CD4-positive, alpha-beta T cell treated with Interferon gamma for 1 hour (primary cell): Measurements from ENCODE around the gene SBF2.
"Not testable (repeated sequence)": the region's sequence is repeated elsewhere in the genome, so short reads cannot be mapped to it uniquely, and the experiment has no call there.

ENCODE experiments used
- DNase-seq: peaks from one replicate; pipeline ENCODE4 v3.0.0-alpha.2; 2020

SBF2 gene

GRCh38 chr11:10048350-10048749, 245.7 kb downstream of the SBF2 start:
- no peak for DNase-seq

GRCh38 chr11:10044618-10045017, 249.4 kb downstream of the SBF2 start:
- DNase-seq: no peak

DNA sequence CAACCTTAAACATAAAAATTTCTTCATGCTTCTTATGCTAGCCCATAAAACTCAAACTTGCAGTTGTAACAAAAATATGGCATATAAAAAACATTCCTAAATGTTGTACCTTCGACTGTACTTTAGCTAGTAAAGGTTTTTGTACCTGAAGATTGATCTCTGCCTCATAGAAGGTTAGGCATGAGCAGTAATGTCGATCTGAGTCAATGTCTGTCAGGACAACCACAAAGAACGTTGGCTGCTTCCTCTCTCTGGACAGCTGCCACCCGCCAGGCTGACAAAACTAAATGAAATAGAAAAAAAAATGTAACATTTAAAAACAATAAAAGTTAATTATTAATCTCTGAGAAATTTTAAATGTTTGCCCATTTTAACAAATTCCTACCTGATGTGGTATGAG, 251.3 kb downstream of the SBF2 start:
- no peak for DNase-seq

- DNase-seq: no peak
Measured at GRCh38 chr11:10041748-10042446, 252.1 kb downstream of the SBF2 start.

DNA sequence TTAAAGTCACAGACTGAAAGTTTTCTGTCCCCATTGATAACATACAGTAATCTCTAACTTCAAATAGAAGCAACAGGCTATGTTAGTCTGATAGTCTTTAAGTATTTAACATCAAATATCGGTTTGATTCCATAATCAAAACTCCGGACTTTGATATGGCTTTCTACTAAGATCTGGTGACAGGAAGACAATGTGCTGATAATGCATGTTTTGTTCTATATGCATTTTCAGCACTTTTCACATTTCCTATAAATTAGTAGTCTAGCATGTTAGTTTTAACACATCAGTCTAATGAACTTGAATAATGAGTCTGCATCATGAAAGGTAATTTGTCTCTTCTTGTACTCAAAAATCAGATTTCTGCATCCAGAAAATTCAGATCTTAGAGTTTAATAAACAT, 252.7 kb downstream of the SBF2 start:
- no peak for DNase-seq

DNA sequence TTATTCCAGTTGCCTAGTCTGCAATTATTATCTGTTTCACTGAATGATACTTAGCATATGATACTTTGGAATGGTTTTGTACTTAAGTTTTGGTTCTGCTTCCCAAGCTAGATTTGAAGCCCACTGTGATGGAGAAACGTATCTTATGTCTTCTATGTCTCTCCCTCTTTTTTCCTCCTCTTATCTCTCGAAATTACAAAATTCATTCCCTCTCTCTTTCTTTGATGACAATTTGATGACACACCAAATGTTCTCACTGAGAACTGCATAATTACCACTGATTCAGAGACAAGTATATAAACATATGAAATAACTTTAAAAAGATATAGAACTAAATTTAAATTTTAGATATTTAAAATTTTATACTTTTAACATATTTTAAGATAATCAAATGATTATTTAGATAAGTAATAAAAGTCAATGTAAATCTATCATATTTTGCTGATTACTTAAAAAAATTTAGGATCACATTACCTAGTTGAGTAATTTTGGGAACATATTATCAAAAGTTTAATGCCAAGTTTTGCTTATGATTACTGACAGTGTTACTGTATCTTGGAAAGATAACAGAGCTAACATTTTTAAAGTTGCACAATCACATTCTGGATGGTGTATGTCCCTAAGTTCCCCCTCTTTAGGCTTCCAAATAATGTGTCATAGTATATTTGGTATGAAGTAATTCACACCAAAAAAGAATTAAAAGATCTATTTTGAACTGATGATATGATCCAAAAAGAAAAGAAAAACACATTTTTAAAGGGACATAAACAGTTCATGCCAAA, 255.3 kb downstream of the SBF2 start:
- no peak for DNase-seq

DNA sequence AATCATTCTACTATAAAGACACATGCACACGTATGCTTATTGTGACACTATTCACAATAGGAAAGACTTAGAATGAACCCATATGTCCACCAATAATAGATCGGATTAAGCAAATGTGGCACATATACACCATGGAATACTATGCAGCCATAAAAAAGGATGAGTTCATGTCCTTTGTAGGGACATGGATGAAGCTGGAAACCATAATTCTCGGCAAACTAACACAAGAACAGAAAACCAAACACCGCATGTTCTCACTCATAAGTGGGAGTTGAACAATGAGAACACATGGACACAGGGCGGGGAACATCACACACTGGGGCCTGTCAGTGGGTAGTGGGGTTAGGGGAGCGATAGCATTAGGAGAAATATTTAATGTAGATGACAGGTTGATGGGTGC, 258.1 kb downstream of the SBF2 start:
- DNase-seq: not testable (repeated sequence)

DNA sequence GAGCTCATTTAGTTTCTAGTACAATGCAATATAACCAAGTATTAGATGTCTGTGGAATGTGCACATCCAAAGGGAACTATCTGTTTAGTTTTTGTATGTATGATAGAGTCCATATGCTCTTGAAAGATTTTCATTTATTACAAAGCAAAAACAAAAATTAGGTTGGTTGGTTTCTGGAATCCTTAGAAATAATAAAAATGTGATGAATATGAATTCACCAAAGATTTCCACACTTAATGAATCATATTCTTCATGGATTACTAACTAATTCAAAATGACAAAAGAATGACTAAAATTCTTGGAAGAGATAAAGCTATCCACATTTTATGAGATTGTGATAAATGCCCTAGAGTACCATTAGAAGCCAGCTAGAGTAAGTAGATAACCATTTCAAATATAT, 261.1 kb downstream of the SBF2 start:
- no peak for DNase-seq

GRCh38 chr11:10030122-10030490, 263.9 kb downstream of the SBF2 start:
- DNase-seq: no peak

DNA sequence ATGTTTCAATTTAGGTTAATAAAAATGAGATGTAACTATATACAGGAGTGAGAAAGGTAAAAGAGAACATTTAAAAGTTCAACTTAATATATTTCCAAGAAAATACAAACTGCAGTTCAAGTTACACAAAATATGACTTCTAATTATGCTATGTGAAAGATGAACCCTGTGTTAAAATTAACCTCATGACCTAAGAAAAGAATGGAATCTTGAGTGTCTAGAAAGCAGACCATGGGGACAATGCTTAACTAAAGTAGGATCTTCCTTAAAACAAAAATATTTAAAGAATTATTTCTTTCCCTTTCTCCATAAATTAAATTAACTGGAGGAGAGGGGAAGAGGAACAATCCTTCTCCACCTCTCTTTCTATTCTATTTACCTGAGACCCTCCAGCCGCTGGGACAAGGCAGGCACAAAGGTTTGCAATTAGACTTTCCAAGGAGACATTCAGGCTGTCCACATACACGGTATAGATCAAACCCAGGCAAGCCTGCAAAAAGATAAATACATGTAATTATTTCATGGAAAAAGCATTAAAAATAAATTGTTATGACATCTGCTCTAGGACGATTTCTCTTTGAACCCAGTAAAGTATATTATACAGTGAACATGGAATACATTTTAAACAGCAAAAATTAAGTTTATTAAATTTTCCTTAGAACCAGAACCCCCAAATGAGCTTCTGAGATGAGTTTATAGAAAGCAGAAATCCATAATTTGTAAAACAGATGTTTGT, 264.5 kb downstream of the SBF2 start:
- no peak for DNase-seq

GRCh38 chr11:10026514-10026913, 267.5 kb downstream of the SBF2 start:
- DNase-seq: no peak

GRCh38 chr11:10023212-10023611, 270.8 kb downstream of the SBF2 start:
- no peak for DNase-seq

GRCh38 chr11:10022764-10023163, 271.3 kb downstream of the SBF2 start:
- no peak for DNase-seq

GRCh38 chr11:10021563-10021962, 272.5 kb downstream of the SBF2 start:
- no peak for DNase-seq

DNA sequence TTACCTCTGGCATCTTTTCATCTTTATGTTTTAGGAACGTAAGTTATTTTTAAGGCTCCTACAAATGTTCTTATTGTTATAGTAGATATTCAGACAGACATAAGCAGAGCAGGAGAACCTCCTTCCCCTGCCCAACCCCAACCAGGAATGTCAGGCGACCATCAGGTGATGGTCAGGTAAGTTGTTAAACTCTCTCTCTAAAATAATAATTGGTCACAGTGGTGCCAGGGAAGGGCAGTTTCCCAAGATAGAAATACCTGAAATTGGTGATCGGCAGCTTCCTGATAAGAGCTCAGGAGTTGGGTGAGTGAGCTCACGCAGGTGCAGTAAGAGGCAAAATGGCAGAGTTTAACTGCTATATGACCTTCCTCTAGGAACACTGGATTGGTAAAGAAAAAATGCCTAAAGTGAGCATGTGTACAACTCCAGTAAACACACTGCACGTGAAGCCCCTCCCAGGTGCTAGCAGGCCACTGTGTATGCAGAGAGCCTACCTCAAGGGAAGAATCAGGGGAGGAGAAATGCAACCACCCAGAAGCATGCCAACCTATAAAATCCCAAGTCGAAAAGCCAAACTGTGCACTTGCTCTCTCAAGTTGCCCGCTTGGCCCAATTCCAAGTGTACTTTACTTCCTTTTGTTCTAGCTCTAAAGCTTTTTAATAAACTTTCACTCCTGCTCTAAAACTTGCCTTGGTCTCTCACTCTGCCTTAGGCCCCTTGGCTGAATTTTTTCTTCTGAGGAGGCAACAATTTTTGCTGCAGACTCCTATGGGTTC, 273.9 kb downstream of the SBF2 start:
- no peak for DNase-seq

DNA sequence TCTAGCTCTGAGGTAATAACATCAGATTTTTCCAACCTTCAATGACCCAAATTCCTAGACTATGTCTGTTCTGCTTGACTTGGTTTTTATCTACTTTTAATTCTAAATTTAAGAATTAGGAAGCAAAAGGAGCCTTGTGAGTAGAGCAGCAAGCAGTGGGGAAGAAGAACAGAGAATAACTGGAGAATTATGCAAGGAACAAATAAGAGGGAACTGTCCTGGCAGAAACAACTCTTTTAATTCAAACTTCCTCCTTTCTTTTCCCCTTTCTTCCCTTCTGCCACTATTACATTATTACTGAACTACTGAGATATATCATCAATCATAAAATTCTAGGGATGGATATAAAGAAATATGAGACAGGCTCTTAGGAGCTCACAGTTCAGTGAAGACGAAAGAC, 276.1 kb downstream of the SBF2 start:
- DNase-seq: no peak

DNA sequence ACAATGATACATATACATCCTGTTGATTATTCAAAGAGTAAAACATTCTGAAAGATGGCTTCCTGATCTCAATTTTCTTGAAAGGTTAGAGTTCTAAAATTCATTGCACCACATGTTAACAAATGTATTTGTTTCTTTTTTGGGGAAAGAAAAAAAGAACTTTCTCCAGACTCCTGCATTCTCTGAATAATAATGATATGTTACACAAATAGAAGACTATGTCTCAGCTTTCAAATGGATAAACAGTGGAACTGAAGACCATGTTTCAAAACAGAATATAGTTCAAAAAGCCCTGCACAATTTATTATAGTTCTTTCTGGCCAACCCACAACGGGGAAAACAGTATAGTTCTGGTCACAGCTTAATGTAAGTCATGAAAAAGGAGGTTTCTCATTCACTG, 277.0 kb downstream of the SBF2 start:
- no peak for DNase-seq

- DNase-seq: no peak
Measured at GRCh38 chr11:10012068-10012467, 282.0 kb downstream of the SBF2 start.

DNA sequence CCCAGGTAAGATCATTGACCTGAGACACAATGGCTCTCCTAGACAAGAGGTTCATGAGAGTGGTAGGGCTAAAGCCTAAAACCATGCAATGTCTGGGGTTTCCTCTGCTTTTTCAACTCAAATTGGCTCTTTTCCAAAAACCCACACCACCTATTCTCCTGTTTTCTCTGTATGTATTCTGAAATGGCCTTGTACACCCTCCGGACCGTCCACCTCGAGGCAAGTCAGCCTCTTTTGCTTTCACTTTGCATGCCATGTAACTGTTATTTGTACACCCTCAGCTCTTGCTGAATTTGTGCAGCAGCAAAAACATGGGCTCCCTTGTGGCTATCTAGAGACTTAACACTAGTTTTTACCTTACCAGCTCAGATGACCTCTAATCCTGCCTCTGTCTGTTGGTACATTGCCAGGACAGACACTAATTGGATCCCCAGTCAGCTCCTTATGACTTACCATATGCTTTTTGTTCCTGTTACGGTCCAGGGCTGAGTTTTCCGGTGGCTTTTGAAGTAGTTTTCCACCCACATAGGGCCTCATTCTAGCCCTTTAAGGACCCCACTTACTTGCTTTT, 288.0 kb downstream of the SBF2 start:
- no peak for DNase-seq

GRCh38 chr11:10004526-10005113, 289.4 kb downstream of the SBF2 start:
- DNase-seq: no peak

DNA sequence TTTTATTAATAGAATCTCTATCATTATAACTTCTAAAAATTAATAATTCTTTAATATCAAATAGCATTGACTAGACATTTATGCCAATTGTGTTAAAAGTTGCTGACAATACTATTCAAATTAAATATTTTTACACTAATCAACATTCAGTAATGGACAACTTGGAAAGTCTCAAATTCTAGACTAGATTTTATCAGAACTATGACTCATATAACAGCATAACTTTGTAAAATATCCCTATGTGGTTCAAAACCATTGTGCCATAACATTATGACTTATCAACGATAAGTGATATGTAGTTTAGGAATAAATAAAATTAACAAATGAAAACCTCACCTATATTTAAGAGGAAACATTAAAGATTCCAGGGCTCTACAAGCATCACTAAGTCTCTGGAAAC, 291.8 kb downstream of the SBF2 start:
- DNase-seq: no peak

DNA sequence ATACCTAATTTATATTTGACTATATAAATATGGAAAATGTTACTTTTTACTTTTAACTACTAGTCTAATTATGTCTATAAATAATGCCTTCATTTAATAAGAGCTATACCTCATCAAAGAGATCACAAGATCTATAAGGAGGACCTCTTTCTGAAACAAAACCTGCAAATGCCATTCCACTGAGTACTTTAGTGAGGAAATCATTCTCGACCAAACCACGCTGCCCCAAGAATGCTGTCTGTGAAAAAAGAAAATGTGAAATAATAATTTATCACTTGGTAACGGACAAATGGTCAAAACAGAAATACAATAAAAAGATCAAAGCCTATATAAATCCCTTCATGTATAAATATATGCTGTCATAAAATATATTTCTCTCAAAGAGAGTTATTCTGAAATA, 301.7 kb downstream of the SBF2 start:
- no peak for DNase-seq
